HG03520 (cell line): ENCODE data around the gene RHOU.

Experiments used
- ATAC-seq: cut with Tn5 transposase; IDR thresholded peaks from one replicate; pipeline ENCODE4 v1.9.1; 2021; ENCODE audit warnings: mild to moderate bottlenecking, moderate library complexity; ENCODE audit not compliant: unreplicated experiment

The RHOU gene

DNA sequence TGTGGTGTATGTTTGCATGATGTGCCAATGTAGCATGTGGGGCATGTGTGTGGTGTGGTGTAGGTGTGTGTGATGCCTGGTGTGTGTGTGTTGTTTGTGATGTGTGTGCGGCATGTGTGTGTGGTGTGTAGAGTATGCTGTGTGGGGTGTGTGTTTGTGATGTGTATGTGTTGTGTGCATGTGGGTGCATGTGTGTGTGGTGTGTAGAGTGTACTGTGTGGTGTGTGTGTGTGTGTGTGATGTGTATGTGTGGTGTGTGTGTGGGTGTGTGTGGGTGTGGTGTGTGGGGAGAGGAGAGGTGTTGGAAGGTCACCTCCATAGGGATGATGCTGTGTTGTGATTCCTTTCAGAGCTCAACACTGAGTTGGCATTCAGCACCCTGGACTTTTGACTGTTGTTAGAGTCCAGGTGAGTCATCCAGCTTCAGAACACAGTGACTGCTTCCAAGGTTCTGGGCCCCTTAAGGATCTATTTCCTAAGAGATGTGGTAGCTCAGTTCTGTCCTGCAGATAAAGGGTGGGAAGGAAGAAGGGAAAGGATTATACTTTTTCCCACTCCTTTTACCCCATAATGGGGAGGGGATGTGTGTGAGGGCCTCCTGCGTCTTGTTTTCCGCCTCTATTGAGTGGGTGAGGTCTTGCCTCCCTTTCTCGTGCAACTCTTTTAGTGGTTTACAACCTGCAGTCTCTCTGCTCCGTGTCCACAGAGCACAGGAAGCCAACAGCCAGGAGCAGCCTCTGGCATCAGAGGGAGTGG is 47.6 kb downstream of the RHOU start:
- no peak for ATAC-seq

DNA sequence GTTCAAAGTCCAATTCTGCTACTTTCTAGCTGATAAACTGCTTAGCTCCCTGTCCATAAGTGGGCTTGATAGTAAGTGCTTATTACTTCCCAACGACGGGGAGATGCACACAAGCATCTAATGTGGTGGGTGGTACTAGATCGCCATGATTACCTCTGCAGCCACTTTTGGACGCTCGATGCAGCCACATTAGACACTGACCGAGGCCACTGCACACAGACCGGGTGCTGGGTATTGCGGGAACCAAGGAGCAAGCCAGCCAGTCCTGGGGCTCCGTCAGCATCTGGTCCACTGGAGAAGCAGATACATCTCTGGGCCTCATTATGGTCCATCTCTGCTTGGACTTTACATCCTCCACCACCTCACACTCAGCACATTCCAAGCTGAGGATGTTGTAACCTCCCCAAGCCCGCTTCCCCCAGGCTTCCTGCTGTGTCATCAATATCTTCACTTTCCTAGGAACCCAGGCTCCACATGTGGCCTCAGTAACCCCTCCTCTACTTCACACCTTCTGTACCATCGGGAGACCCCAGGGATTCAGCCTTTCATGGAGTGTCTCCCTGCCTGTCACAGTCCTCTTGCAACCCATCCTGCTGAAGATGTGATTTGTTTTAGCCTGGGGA is 48.2 kb downstream of the RHOU start:
- no peak for ATAC-seq

DNA sequence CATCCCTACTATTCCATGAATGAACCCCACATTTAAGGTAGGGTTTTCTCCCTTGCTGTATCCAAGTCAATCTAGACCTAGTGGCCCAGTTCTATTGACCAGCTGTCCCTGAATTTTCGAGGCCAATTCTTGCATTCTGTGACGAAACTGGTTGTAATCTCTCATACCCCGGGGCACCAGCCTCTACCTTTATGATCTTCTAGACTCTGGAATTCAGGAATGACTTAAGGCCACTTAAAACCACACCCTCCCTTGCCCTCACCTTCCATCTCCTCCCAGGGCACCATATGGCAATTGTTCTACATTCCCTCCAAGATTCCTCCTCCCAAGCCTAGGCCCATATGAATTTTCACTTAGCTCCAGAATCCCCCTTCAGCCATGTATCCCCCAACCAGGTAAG is 48.9 kb downstream of the RHOU start:
- ATAC-seq = no peak

DNA sequence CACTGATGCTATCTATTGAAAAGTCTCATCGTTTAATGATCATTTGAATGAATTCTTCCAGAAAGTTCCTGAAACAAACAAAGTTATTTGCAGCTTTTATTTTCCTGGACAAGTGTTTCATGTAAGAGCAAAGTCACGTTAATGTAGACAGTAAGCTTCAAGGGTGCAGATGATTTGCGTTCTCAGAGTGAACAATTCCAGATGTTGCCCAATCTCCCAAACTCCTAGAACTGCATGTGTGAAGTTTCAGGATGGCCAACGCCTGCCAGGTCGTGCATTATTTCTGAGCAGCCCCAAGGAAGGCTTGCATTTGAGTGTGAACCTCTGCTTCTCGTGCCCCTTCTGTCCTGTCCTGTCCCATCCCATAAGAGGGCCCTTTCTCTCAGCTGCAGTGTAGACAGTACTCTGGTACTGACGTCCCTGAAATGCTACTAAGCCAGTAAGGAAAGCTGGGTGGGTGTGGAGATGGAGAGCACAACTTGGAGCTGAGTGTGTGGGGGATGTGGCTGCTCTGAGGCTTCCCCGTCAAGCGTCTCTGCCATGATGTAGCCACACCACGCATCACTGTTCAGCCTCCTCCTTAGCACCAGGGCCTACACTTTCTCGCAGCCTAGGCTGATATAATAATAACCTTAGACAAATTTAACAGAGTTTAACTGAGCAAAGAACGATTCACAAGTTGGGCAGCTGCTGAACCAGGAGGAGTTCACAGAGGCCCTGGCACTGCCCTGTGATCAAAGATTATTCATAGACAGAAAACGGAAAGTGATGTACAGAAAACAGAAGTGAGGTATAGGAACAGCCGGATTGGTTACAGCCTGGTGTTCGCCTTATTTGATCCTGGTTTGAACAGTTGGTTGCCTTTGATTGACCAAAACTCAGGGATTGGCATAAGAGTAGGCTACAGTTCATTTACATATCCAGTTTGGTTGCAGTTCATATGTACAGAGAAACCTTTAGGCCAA is 50.4 kb downstream of the RHOU start:
- no peak for ATAC-seq

DNA sequence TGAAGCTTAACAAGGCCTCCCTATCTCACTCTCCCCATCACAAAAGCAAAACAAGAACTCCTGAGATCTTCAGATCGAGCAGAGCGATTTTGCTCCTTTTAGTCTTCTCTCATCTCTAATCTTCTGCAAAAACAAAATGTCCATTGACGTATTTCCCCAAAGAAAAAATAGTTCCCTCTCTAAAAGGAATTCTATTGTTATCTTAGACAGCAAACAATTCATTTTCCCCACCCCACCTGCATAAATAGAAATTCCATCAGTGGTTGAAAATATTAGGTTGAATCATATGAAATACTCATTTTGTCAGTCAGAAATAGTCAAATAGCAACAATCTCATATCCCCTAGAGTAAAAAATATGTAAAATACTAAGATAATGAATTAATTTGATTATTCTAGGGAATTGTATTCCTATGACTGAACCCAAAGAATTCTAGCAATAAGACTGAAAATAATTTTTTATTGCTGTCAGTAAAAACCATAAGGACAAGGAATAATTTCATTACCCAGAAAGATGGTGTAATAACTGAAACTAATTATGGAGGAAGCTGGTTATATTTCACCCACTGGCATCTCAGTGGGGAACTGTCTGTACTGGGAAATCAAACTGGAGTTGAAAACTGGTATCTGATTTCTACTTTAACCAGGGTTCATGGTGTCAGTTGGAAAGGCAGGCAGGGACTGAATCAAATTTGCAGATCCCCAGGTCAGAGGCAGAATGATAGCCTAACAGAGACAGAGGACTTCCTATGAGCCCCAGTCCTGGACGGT is 51.3 kb downstream of the RHOU start:
- no peak for ATAC-seq

DNA sequence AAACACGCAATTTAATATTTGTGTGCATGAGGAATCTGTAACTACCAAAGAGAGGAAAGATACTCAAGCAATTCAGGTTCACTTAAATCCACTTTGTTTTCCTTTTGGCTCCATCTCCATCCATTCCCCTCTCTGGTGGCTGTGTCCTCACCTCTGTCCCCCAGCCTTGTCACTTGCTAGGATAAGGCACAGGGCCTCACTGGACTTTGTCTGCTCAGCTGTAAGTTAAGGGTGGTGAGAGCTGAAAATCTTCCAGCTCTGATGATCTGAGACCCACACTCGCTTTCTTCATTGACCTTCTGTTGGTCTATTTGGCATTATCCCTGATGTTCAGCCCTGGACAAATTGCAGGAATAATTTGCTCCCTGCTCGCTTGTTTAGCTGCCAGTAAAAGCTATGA is 56.5 kb downstream of the RHOU start:
- no peak for ATAC-seq

DNA sequence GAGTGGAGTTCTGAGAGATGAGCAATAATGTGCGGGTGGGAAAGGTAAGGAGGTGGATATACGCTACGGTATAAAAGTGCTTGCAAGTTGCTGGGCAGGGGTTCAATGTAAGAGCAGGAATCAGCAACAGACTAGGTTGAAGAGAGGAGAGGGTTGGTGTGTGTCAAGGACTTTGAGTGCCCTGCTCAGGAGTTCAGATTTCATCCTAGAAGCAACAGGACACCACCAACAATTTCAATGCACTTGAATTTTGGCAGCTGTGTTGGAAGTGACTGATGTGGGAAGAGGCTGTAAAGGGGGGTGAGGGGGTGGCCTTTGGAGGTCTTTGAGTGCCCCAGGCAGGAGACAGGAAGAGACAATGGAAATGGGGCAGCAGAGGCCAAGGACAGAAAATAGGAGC is 57.3 kb downstream of the RHOU start:
- ATAC-seq = no peak

DNA sequence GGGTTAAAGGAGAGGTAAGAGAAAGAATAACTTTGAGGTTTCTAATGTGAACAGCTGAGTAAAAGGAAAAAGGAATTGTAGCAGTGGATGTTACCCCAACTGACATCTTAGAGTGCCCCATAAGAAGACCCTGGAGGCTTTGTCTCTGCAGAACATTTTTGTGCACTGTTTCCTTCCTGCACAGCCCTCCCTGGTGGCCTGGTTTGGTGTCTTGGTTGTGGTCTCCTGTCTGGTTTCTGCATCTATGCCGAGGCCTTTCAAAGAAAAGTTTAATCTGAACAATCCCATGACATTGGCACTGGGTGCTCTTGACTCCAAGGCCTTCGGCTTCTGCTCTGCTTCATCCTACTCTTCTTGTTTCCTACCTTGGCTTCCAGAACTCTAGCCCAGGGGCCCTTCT is 57.8 kb downstream of the RHOU start:
- ATAC-seq = no peak

DNA sequence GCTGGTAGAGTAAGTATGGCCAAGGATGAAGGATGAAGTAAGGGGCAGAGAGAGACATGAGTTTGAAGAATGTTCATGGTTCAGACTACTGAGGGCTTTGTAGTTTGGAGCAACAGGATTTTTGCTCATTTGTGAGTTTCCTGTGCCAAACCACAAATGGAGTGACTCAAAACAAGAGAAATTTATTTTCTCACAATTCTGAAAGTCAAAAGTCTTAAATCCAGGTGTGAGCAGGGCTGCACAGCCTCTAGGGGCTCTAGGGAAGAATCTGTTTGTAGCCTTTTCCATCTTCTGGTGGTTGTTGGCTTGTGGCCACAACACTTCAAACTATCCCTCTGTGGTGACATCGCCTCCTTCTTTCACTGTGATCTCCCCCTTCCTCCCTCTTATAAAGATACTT is 58.9 kb downstream of the RHOU start:
- peak; percentile 41 for ATAC-seq

DNA sequence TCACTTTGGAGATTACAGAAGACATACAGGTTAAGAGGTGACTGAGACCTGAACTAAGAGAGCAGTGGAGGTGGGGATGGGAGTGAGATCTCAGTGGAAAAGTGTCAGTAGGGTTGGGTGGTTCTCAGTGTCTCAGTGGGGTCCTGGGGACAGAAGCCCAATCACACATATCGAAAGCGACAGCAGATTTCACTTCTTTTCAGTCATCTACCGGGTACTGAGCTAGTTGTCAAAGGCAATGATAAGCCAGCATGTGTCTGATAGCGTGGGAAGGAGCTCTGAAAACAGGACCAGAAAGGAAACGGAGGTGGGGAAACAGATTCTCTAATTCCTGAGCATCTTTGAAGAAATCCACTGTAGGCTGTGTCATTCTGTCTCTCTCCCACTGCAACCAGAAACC is 59.5 kb downstream of the RHOU start:
- ATAC-seq = peak; percentile 75

DNA sequence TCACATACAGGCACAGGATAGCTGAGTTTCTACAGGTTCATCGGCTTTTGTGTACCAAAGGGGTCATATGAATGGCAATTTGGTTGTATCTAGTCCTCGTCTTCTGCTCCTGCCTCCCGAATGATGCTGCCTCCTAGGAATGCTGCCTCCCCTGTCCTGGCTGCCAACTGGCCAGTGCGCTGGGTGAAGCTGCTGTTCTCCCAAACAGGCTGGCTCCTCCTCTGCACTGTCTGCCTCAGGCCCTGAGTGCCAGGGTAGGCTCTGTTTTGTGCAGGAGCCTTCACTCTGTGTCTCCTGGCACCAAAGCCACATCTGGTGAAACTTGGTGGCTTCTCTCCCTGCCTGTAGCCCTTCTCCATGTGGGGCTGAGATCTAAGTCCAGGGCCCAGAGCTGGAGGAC is 60.3 kb downstream of the RHOU start:
- ATAC-seq = no peak
